CD4-positive, alpha-beta T cell treated with Interleukin-17A for 1 hour (primary cell): ENCODE data around the gene LAYN.
A peak's percentile ranks its signal among the peaks of the same experiment; 100 is the strongest.

ENCODE experiments used
- DNase-seq: peaks from one replicate; pipeline ENCODE4 v3.0.0-alpha.2; 2020

Gene LAYN

GRCh38 chr11:111540114-111540936, at the start of gene LAYN:
Gene LAYN (plus strand): TSS chr11:111540720. CDS start chr11:111540844, 124 bp downstream.
- peak; percentile 22 for DNase-seq

GRCh38 chr11:111494040-111494439, 46.5 kb upstream of the LAYN start:
- DNase-seq = no peak

- no peak for DNase-seq
These were observed 41.0 kb upstream of the LAYN start for GRCh38 chr11:111499483-111499882.

GRCh38 chr11:111500481-111500880, 40.0 kb upstream of the LAYN start:
- DNase-seq = no peak

GRCh38 chr11:111502611-111503010, 37.9 kb upstream of the LAYN start:
- DNase-seq = no peak

- DNase-seq = no peak
These were observed 30.2 kb upstream of the LAYN start for GRCh38 chr11:111510311-111510710.

GRCh38 chr11:111512296-111513239, 28.0 kb upstream of the LAYN start, which contains the start of gene BTG4:
Gene BTG4 (minus strand): TSS chr11:111512386. CDS start chr11:111498776, 13,610 bp downstream.
- no peak for DNase-seq

GRCh38 chr11:111513240-111513605, 27.3 kb upstream of the LAYN start:
- no peak for DNase-seq

- DNase-seq = no peak
These were observed 26.1 kb upstream of the LAYN start, which contains the start of gene HOATZ for GRCh38 chr11:111514216-111515031. Gene HOATZ (plus strand): TSS chr11:111514778. CDS start chr11:111514785, 7 bp downstream.

- no peak for DNase-seq
These were observed 24.9 kb upstream of the LAYN start for GRCh38 chr11:111515591-111515990.

GRCh38 chr11:111518668-111519067, 21.9 kb upstream of the LAYN start:
- no peak for DNase-seq

- DNase-seq = no peak
These were observed 20.0 kb upstream of the LAYN start for GRCh38 chr11:111520560-111520959.

GRCh38 chr11:111521135-111521534, 19.4 kb upstream of the LAYN start:
- no peak for DNase-seq

GRCh38 chr11:111522426-111522825, 18.1 kb upstream of the LAYN start:
- DNase-seq = no peak

GRCh38 chr11:111523343-111523742, 17.2 kb upstream of the LAYN start:
- DNase-seq = no peak

- no peak for DNase-seq
These were observed 16.5 kb upstream of the LAYN start for GRCh38 chr11:111524056-111524455.

GRCh38 chr11:111525456-111525855, 15.1 kb upstream of the LAYN start:
- DNase-seq = no peak

GRCh38 chr11:111526501-111526900, 14.0 kb upstream of the LAYN start:
- DNase-seq = no peak

GRCh38 chr11:111527279-111527678, 13.2 kb upstream of the LAYN start:
- DNase-seq = no peak

GRCh38 chr11:111528557-111528956, 12.0 kb upstream of the LAYN start:
- peak; percentile 58 for DNase-seq

- DNase-seq = no peak
These were observed 10.4 kb upstream of the LAYN start for GRCh38 chr11:111530091-111530490.

- no peak for DNase-seq
These were observed 9.4 kb upstream of the LAYN start for GRCh38 chr11:111531136-111531535.
